KMS-11 (cell line): ENCODE results near the gene SPRR1A.

Experiments used
- H2AFZ ChIP-seq: fragments of 200-600 bp; sonication (generic); 2 replicates; pipeline ENCODE4 v1.6.1; 2016; ENCODE audit warnings: antibody characterized with exemption, mixed run types, low read depth
- H3K27ac ChIP-seq: fragments of 200-600 bp; sonication (generic); 2 replicates; pipeline ENCODE4 v1.6.1; 2016; ENCODE audit warnings: mild to moderate bottlenecking, mixed run types
- H3K27me3 ChIP-seq: fragments of 200-600 bp; sonication (generic); 2 replicates; pipeline ENCODE4 v1.6.1; 2017; ENCODE audit warnings: mild to moderate bottlenecking, low read depth, mixed run types, moderate library complexity; ENCODE audit not compliant: insufficient read depth
- H3K36me3 ChIP-seq: fragments of 200-600 bp; sonication (generic); 2 replicates; pipeline ENCODE4 v1.6.1; 2017; ENCODE audit warnings: mild to moderate bottlenecking, mixed run types; ENCODE audit not compliant: insufficient read depth
- H3K4me1 ChIP-seq: fragments of 200-600 bp; sonication (generic); 2 replicates; pipeline ENCODE4 v1.6.1; 2016; ENCODE audit warnings: mild to moderate bottlenecking, low read depth, mixed run types; ENCODE audit not compliant: poor library complexity, severe bottlenecking
- H3K4me2 ChIP-seq: fragments of 200-600 bp; sonication (generic); 2 replicates; pipeline ENCODE4 v1.7.0; 2016; ENCODE audit warnings: mild to moderate bottlenecking, mixed run types
- H3K4me3 ChIP-seq: fragments of 200-600 bp; sonication (generic); IDR thresholded peaks from 2 replicates; pipeline ENCODE4 v1.6.1; 2017; ENCODE audit warnings: low read depth, low read length, mixed read lengths; ENCODE audit not compliant: insufficient read depth
- H3K79me2 ChIP-seq: fragments of 200-600 bp; sonication (generic); 2 replicates; pipeline ENCODE4 v1.6.1; 2016; ENCODE audit warnings: low read depth, mixed run types; ENCODE audit not compliant: insufficient read depth
- H3K9ac ChIP-seq: fragments of 200-600 bp; sonication (generic); 2 replicates; pipeline ENCODE4 v1.6.1; 2016; ENCODE audit warnings: mild to moderate bottlenecking, mixed run types
- H4K20me1 ChIP-seq: fragments of 200-600 bp; sonication (generic); 2 replicates; pipeline ENCODE4 v1.6.1; 2016; ENCODE audit warnings: mild to moderate bottlenecking, mixed run types; ENCODE audit not compliant: insufficient read depth
- TF ChIP-seq, protein P1 (sequence below): fragments of 200-600 bp; sonication (generic); conservative IDR thresholded peaks from 2 replicates; pipeline ENCODE4 v1.6.1; 2017; ENCODE audit warnings: low read depth, mild to moderate bottlenecking, antibody characterized with exemption, low read length, moderate library complexity, mixed read lengths

Gene SPRR1A

DNA sequence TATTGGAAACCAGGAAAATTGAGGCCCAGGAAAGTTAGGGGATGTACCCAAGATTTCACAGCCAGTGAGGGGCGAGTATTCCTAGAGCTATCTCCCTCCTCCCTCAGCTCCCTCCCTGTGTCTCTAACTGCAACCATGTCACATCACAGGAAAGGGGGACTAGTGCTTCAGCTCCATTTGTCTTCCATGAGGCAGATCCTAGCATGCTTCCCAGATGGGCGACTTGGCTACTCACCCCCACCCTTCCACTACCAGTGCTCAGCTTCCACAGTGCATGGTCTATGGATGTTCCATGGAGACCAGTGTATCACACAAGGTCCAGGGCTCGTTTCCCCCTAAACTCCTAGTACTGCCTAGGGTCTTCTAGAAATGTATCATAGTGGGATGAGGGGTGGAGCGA lies 18.0 kb upstream of the SPRR1A start:
- Histone ChIP-seq H3K4me1 (peaks cover 10% of the 10 kb centered on the region), H3K9ac (no peak overlapping the region), H3K4me2 (no peak overlapping the region), H3K36me3 (no peaks in the 10 kb centered on the region), H3K4me3 (no peak overlapping the region), H3K27ac (no peak overlapping the region), H2AFZ (no peak overlapping the region), H3K27me3 (no peaks in the 10 kb centered on the region), H3K79me2 (no peaks in the 10 kb centered on the region), H4K20me1 (no peaks in the 10 kb centered on the region)
- TF ChIP-seq, protein P1, sequence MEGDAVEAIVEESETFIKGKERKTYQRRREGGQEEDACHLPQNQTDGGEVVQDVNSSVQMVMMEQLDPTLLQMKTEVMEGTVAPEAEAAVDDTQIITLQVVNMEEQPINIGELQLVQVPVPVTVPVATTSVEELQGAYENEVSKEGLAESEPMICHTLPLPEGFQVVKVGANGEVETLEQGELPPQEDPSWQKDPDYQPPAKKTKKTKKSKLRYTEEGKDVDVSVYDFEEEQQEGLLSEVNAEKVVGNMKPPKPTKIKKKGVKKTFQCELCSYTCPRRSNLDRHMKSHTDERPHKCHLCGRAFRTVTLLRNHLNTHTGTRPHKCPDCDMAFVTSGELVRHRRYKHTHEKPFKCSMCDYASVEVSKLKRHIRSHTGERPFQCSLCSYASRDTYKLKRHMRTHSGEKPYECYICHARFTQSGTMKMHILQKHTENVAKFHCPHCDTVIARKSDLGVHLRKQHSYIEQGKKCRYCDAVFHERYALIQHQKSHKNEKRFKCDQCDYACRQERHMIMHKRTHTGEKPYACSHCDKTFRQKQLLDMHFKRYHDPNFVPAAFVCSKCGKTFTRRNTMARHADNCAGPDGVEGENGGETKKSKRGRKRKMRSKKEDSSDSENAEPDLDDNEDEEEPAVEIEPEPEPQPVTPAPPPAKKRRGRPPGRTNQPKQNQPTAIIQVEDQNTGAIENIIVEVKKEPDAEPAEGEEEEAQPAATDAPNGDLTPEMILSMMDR = no peak

DNA sequence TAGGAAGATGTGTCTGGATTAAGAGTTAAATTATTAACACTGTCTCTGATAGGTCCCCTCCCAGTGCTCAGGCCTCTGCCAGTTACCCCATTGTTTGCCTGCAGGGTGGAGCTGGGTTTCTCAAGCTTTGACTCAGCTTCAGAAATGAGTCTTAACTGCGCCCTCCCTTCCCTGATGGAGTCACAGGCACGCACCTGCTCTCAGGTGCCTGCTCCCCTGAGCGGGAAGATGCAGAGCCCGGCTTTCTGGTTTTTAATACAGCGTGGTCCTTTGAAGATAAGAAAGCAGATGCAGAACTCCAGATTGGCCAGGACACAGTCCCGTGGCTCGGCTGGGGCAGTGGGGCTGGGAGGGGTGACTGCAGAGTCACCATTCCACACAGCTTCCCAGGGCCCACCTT lies 16.7 kb upstream of the SPRR1A start:
- Histone ChIP-seq H3K4me1 (peaks cover 10% of the 10 kb centered on the region), H2AFZ (no peak overlapping the region), H3K79me2 (no peaks in the 10 kb centered on the region), H3K27me3 (no peaks in the 10 kb centered on the region), H4K20me1 (no peaks in the 10 kb centered on the region), H3K9ac (no peak overlapping the region), H3K36me3 (no peaks in the 10 kb centered on the region), H3K4me2 (no peak overlapping the region), H3K27ac (no peak overlapping the region), H3K4me3 (no peak overlapping the region)
- TF ChIP-seq, protein P1 = no peak

DNA sequence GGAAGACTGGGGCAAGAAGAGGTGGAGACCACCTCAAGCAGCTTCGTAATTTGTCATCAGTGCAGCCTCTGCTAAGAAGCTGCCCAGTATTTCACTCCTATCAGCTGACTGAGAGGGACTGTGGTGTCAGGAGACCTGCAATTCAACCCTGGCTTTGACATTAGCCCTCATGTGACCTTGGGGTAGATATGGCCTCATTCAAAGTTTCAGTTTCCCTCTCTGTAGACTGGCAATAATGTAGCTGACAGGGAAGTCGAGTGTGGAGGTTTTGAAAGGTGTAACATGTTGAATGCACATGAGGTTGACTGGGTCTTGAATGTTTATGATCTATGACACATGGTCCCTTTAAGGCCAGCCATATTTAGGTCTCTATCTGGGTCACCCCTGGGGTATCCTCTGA lies 15.6 kb upstream of the SPRR1A start:
- Histone ChIP-seq H3K27ac (no peak overlapping the region), H3K4me2 (peak overlapping the region; percentile 1; the same call in 1 of the 2 replicates), H3K27me3 (no peaks in the 10 kb centered on the region), H4K20me1 (no peaks in the 10 kb centered on the region), H3K4me1 (peaks cover 10% of the 10 kb centered on the region), H3K79me2 (no peaks in the 10 kb centered on the region), H3K36me3 (no peaks in the 10 kb centered on the region), H3K9ac (no peak overlapping the region), H2AFZ (peak overlapping the region; percentile 2), H3K4me3 (peak overlapping the region; percentile 7)
- TF ChIP-seq, protein P1 = no peak

DNA sequence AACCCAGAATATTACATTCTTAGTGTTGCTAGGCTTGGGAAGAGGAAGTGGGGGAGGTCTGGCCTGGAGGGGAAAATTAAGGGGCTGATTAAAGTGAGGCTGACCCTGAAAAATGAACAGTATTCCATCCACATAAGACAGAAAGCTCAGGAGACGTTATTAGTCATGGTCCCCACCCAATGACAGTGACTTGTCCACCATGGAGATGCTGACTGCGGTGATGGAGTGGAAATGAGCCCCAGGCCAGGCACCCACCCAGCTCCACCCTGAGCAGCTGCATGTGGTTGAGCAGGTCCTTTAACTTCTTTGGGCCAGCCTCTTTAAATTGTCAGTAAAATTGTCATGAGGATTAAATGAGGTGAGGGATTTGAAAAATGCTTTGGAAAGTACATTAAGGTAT lies 14.8 kb upstream of the SPRR1A start:
- Histone ChIP-seq H2AFZ (peak overlapping the region; percentile 2; the same call in 1 of the 2 replicates), H3K36me3 (no peaks in the 10 kb centered on the region), H3K79me2 (no peaks in the 10 kb centered on the region), H4K20me1 (no peaks in the 10 kb centered on the region), H3K4me3 (no peak overlapping the region), H3K27ac (no peak overlapping the region), H3K27me3 (no peaks in the 10 kb centered on the region), H3K9ac (no peak overlapping the region), H3K4me1 (peaks cover 10% of the 10 kb centered on the region), H3K4me2 (no peak overlapping the region; the same call in 1 of the 2 replicates)
- TF ChIP-seq, protein P1 = no peak
